ENCODE results near the gene GPN2. TPM values are rescaled to one million over a fixed set of nuclear protein-coding genes. Genes with fewer than 3 reads are reported as not detected.
A peak's percentile ranks its signal among the peaks of the same experiment; 100 is the strongest.

The GPN2 gene
- polyA plus RNA-seq, 1 donor from 2014 or later: 20.3 TPM

GRCh38 chr1:26912147-26912490 lies 22.0 kb upstream of the GPN2 start:
- Mint-ChIP-seq H3K4me1 (no peaks in the 10 kb centered on the region), H3K9me3 (no peaks in the 10 kb centered on the region), H3K4me3 (no peak overlapping the region), H3K27me3 (no peaks in the 10 kb centered on the region), H3K27ac (no peak overlapping the region), H3K36me3 (no peaks in the 10 kb centered on the region)

- Mint-ChIP-seq H3K36me3 (no peaks in the 10 kb centered on the region), H3K9me3 (no peaks in the 10 kb centered on the region), H3K4me1 (no peaks in the 10 kb centered on the region), H3K27me3 (no peaks in the 10 kb centered on the region), H3K27ac (no peak overlapping the region), H3K4me3 (no peak overlapping the region)
These were observed 21.5 kb upstream of the GPN2 start for GRCh38 chr1:26911399-26912146.

DNA sequence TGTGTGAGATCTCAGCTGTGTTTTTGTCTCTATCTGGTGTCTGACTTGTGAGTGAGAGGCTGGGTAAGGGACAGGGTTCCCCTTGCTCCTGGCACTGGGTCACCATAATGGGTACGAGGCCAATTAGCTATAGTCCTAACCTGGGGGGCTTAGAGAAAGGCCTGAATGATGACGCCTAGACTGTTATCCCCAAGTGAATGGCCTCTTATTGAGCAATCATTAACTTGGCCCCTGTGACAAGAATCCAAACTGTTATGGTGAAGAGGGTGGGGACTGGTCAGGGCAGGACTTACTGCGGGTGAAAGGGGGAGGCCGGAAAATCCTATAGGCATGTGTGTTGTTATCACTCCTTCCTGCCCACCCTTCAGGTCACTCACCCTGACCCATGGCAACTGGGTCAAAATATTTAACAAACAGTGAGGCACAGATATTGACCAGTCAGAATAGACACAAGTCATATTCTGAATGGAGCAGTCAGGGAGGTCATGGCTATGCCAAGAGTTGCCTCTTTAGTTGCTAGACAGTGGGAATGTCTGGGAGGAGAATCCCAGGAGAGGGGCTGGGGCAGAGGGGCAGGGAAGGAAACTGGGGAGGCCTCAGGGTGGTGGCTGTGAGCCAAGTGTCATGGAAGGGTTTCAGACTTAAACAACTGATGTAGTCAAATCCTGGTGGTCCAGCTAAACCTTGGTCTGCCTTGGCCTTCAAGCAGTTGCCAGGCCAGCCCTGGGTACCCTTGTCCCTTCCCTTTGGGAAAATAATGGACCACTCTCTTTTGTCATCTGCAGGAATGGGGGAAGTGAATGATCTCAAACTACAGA lies 20.5 kb upstream of the GPN2 start:
- no peaks in the 10 kb centered on the region for H3K36me3 Mint-ChIP-seq
- no peaks in the 10 kb centered on the region for H3K9me3 Mint-ChIP-seq
- H3K4me1 Mint-ChIP-seq: no peaks in the 10 kb centered on the region
- H3K27me3 Mint-ChIP-seq: no peaks in the 10 kb centered on the region
- no peak overlapping the region for H3K4me3 Mint-ChIP-seq
- H3K27ac Mint-ChIP-seq: no peak overlapping the region

GRCh38 chr1:26909951-26910342 lies 19.9 kb upstream of the GPN2 start:
- no peak overlapping the region for H3K27ac Mint-ChIP-seq

DNA sequence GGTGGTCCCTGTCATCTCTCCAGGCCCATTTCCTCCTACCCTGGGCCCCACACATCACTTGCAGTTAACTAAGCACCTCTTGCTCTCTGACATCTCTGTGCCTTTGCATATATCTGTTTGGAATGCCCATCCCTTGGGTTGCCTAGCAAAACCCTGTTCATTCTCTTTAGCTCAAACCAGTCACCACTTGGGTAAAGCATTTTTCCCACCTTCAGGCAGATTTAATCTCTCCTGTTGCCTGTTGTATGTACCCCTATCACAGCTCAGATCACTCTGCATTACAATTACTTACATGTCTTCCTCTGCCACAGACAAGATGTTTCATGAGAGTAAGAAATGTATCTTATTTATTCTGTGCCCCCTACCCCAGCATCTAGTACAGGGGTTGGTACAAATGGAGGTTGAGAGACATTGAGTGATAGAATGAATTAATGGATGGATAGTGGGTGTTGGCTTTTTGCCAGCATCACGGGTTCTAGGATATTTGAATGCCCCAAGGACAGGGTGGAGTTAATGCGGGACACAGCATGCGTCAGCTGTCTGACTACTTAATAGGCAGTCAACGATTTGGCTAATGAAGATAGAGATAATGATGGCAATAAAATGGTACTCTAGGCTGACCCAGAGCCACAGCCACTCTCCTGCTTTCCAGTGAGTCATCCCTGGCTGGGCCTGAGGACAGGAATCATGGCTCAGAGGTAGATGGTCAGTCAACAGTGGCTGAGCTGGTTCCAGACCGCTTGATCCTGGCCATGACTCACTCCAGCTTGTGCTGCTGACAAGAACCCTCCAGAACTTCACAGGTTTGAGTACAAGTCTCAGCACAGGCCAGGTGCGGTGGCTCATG lies 17.2 kb upstream of the GPN2 start:
- Mint-ChIP-seq H3K36me3 (no peaks in the 10 kb centered on the region), H3K27ac (no peak overlapping the region), H3K4me1 (peaks cover 0 to 2% (median 0%) of the 10 kb centered on the region in 3 donors), H3K27me3 (no peaks in the 10 kb centered on the region), H3K9me3 (no peaks in the 10 kb centered on the region), H3K4me3 (peak overlapping the region in 1 of 4 donors; percentile 24)

More at GRCh38 chr1:26909951-26910342, 19.9 kb upstream of the GPN2 start:
- H3K27me3 Mint-ChIP-seq: no peaks in the 10 kb centered on the region
- no peak overlapping the region for H3K4me3 Mint-ChIP-seq
- no peaks in the 10 kb centered on the region for H3K36me3 Mint-ChIP-seq
- no peaks in the 10 kb centered on the region for H3K9me3 Mint-ChIP-seq
- no peaks in the 10 kb centered on the region for H3K4me1 Mint-ChIP-seq

DNA sequence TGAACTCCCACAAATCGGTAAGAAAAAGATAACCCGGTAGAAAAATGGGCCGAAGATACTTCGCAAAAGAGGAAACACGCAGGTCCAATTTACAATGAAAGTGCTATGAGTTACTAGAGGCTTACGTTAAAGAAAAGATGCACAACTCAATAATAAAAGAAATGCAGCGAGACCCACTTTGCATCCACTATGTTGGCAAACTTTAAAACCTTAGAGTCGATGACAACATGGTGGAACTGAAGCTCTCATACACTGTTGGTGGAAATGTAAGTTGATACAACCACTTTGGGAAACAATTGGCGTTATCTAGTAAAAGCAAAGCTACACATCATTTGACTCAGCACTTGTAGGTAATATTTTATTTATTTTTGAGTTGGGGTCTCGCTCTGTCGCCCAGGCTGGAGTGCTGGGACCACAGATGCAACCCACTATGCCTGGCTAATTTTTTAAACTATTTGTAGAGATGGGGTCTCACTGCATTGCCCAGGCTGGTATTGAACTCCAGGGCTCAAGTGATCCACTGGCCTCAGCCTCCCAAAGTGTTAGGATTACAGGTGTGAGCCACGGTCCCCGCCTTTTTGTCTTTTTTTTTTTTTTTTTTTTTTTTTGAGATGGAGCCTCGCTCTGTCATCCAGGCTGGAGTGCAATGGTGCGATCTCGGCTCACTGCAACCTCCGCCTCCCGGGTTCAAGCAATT lies 10.9 kb upstream of the GPN2 start:
- Mint-ChIP-seq H3K4me3 (peak overlapping the region; percentile 91 to 99 (median 98)), H3K27me3 (no peaks in the 10 kb centered on the region), H3K27ac (peak overlapping the region; percentile 72 to 100 (median 99)), H3K36me3 (no peaks in the 10 kb centered on the region), H3K4me1 (peaks cover 18 to 30% (median 25%) of the 10 kb centered on the region in 3 donors), H3K9me3 (no peaks in the 10 kb centered on the region)

DNA sequence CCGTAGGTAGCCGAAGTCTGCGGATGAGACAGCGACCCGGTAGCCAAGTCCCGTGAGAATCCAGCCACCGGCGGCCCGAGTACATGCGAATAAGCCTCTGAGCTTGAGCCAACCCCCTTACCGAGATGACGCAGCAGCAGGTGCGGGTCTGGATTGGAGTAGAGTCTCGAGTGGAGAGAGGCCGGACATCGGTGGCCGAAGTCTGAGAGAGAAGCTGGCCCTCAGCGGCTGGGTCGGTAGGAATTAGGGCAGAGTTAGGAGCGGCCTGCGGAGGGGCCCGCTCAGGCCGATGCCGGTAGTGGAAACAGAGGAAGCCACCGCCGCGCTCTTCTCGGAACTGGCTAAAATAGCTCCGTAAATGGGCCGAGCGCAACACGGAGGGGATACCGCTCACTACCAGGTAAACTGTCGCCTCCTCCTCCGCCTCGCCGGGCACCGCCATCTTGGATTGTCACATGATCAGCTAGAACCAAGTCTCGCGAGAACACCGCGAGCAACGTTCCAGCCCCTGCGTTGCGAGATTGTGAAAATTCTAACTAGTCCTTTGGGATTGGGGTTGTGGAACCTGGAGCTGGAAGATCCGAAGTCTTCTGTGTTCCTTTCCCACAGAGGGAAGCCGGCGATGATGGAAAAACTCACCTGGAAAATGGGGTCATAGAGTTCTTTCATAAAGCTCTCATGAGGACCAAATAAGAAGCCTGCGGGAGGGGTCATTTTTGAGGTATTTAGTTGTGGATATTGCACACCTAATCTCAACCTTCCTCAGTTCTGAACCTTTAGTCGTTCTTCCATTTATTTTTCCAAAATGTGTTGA lies 10.1 kb upstream of the GPN2 start, which contains the start of gene GPATCH3:
TSS of gene GPATCH3 (minus strand) at position 467 of the 814 bp plus-strand sequence. CDS start at position 442, 25 bp downstream.
- Mint-ChIP-seq H3K9me3 (no peaks in the 10 kb centered on the region), H3K4me1 (peaks cover 18 to 32% (median 25%) of the 10 kb centered on the region in 3 donors), H3K4me3 (peak within 1 kb of the TSS; percentile 91 to 99 (median 98)), H3K27ac (peak within 1 kb of the TSS; percentile 72 to 100 (median 99)), H3K36me3 (no peaks in the 10 kb centered on the region), H3K27me3 (no peaks in the 10 kb centered on the region)

GRCh38 chr1:26897351-26897750 lies 7.3 kb upstream of the GPN2 start:
- H3K4me3 Mint-ChIP-seq: peak overlapping the region in 1 of 4 donors; percentile 75

GRCh38 chr1:26894263-26894662 lies 4.2 kb upstream of the GPN2 start:
- Mint-ChIP-seq H3K27ac (no peak overlapping the region), H3K36me3 (peaks cover 4% of the 10 kb centered on the region), H3K27me3 (no peaks in the 10 kb centered on the region), H3K9me3 (no peaks in the 10 kb centered on the region), H3K4me1 (peaks cover 17 to 21% (median 17%) of the 10 kb centered on the region in 3 donors), H3K4me3 (peak overlapping the region in 1 of 4 donors; percentile 25)

More at GRCh38 chr1:26897351-26897750, 7.3 kb upstream of the GPN2 start:
- Mint-ChIP-seq H3K9me3 (no peaks in the 10 kb centered on the region), H3K27me3 (no peaks in the 10 kb centered on the region), H3K36me3 (peaks cover 4% of the 10 kb centered on the region), H3K27ac (peak overlapping the region in 1 of 3 donors; percentile 64), H3K4me1 (peaks cover 24 to 31% (median 25%) of the 10 kb centered on the region in 3 donors)

- H3K4me1 Mint-ChIP-seq: peaks cover 12 to 26% (median 24%) of the 10 kb centered on the region in 3 donors
- H3K4me3 Mint-ChIP-seq: peak overlapping the region; percentile 94 to 100 (median 96)
- no peaks in the 10 kb centered on the region for H3K27me3 Mint-ChIP-seq
- no peaks in the 10 kb centered on the region for H3K9me3 Mint-ChIP-seq
- H3K27ac Mint-ChIP-seq: peak overlapping the region; percentile 84 to 96 (median 90)
- H3K36me3 Mint-ChIP-seq: peaks cover 4% of the 10 kb centered on the region
These were observed 349 bp upstream of the GPN2 start for GRCh38 chr1:26890467-26890796.

DNA sequence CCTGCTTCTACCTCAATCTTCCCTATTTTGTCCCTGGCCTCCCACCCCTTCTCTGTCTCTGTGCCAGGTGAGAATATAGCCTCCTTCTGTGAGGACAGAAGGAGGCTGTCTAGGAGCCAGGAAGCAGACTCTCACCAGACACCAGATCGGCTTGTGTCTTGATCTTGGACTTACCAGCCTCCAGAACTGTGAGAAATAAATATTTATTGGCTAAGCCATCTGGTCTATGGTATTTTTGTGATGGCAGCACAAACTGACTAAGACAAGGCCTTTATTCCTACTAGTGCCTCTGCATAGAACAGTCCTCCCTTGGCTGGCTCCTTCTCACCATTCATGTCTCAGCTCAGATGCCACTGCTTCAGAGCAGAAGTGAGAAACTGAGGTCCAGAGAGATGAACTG lies 1.9 kb downstream of the GPN2 start:
- Mint-ChIP-seq H3K27me3 (no peaks in the 10 kb centered on the region), H3K27ac (peak overlapping the region in 2 of 3 donors; percentile 10 to 84), H3K9me3 (no peaks in the 10 kb centered on the region), H3K4me3 (peak overlapping the region; percentile 47 to 100 (median 94)), H3K4me1 (peaks cover 12 to 26% (median 22%) of the 10 kb centered on the region in 3 donors), H3K36me3 (peaks cover 3% of the 10 kb centered on the region)

DNA sequence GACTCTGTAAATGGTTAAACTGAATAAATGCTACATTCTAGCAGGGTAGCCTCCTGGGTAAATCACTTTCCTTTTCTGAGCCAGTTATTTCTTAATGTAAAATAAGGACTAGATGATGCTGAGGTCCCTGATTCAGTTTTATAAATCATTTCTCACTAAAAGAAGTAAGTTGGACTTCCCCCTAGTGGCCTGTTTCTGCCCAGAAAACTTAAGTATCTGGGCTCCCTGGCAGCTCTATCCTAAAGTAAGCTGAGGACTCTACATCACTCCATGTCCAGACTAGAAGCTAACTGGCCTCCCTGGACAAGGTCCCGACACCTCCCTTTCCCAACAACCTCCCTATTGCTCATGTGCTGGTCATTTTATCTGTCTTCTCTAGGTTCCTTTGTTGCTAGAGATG lies 3.0 kb downstream of the GPN2 start:
- H3K9me3 Mint-ChIP-seq: no peaks in the 10 kb centered on the region
- no peaks in the 10 kb centered on the region for H3K27me3 Mint-ChIP-seq
- H3K4me3 Mint-ChIP-seq: peak overlapping the region in 2 of 4 donors; percentile 60 to 96
- H3K4me1 Mint-ChIP-seq: peaks cover 12 to 26% (median 22%) of the 10 kb centered on the region in 3 donors
- H3K36me3 Mint-ChIP-seq: peaks cover 3% of the 10 kb centered on the region
- peak overlapping the region in 1 of 3 donors; percentile 91 for H3K27ac Mint-ChIP-seq

DNA sequence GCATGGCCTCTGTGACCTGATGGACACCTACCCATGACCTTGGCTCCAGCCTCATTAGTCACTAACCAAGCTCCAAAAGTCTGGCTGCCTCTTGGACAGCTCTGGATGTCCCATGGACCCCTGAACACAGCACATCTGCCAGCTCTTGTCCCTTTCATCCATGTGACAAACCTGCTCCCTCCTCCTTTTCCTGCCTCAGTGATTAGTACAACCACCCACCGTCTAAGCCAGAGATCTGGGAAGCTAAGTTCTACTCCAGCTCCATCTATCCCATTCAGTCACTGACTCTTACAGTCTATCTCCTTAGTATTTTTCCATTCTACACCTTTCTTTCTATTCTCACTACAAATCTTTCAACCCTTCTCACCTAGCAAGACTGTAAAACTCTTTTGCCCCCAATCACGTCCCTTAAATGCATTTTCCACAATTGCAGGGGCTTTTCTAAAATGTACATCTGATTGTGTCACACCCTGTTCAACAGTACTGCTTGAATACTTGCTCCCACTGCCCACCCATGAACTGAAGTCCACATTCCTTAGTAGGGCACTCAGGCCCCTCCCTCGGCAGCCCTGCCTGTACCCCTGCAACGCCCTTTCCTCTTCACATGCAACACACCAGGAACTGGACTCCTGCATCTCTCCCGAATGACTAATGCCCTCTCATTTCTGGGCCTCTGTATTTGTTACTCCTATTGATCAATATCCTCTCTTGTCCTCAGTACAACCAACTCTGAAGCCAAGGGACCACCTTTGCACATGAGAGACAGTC lies 7.2 kb downstream of the GPN2 start:
- no peaks in the 10 kb centered on the region for H3K27me3 Mint-ChIP-seq
- peaks cover 4% of the 10 kb centered on the region for H3K36me3 Mint-ChIP-seq
- peak overlapping the region in 1 of 3 donors; percentile 97 for H3K27ac Mint-ChIP-seq
- H3K4me3 Mint-ChIP-seq: no peak overlapping the region
- peaks cover 3 to 8% (median 8%) of the 10 kb centered on the region in 3 donors for H3K4me1 Mint-ChIP-seq
- no peaks in the 10 kb centered on the region for H3K9me3 Mint-ChIP-seq

Measured in IgD-negative memory B cell (primary cell).